ENCODE measurements around the gene CAPN12.

GRCh38 chr19:38778733-38779132, 34.5 kb upstream of the CAPN12 start:
- TF ChIP-seq TAF1 (IDR thresholded peaks at IDR 0.05; ENCODE audit: borderline replicate concordance, insufficient read depth, low read length) = no peak
- TF ChIP-seq POLR2AphosphoS5 (IDR thresholded peaks at IDR 0.05; ENCODE audit: low read depth, low read length) = no peak

Measured in PFSK-1 (cell line).